Activated CD8-positive, alpha-beta T cell treated with anti-CD3 and anti-CD28 coated beads for 36 hours (primary cell): Measurements from ENCODE around the gene CCDC192. TPM values are rescaled to one million over a fixed set of nuclear protein-coding genes. Genes with fewer than 3 reads are reported as not detected.
"Not testable (repeated sequence)": the region's sequence is repeated elsewhere in the genome, so short reads cannot be mapped to it uniquely, and the experiment has no call there.

Source experiments
- ATAC-seq: fragments of 200-7000 bp; cut with Tn5 transposase; one replicate; pipeline ENCODE4 v1.10.0; 2021; ENCODE audit warnings: mild to moderate bottlenecking, moderate library complexity
- CTCF ChIA-PET: fragments of 350-600 bp; sonication (Branson Sonifier 250); formaldehyde crosslinking; loops from one replicate; lab custom pipeline; 2021; ENCODE audit warnings: antibody characterized with exemption; lab: Charles Lee
- POLR2A ChIA-PET: fragments of 350-600 bp; sonication (Branson Sonifier 250); formaldehyde crosslinking; loops from one replicate; lab custom pipeline; 2021; ENCODE audit warnings: antibody characterized with exemption; lab: Charles Lee
- DNase-seq: peaks from one replicate; pipeline ENCODE4 v3.0.0-alpha.2; 2020
- H3K27ac Mint-ChIP-seq: one replicate; pipeline ENCODE4 v1.8.0; 2021; ENCODE audit warnings: mild to moderate bottlenecking, mixed read lengths
- H3K27me3 Mint-ChIP-seq: one replicate; pipeline ENCODE4 v1.8.0; 2021; ENCODE audit warnings: mixed read lengths
- H3K36me3 Mint-ChIP-seq: one replicate; pipeline ENCODE4 v1.8.0; 2021; ENCODE audit warnings: low read depth, mixed read lengths
- H3K4me1 Mint-ChIP-seq: one replicate; pipeline ENCODE4 v1.8.0; 2021; ENCODE audit warnings: low read depth, mixed read lengths
- H3K4me3 Mint-ChIP-seq: one replicate; pipeline ENCODE4 v1.8.0; 2021; ENCODE audit warnings: mild to moderate bottlenecking, moderate library complexity, mixed read lengths
- H3K9me3 Mint-ChIP-seq: one replicate; pipeline ENCODE4 v1.8.0; 2021; ENCODE audit warnings: mixed read lengths
- intact Hi-C: fragments of 100-400 bp; cut with micrococcal nuclease; formaldehyde crosslinking; loops from one replicate; pipeline ENCODE4 v1.10.0; 2022
- total RNA-seq, 2 experiments: library from RNA; stranded (reverse); gene quantifications; one replicate each; pipeline ENCODE4 v1.2.3, GENCODE V29; 2021
- TF ChIP-seq, protein P1 (sequence below): fragments of 200-600 bp; IDR thresholded peaks from one replicate; pipeline ENCODE4 v1.8.0; 2022; ENCODE audit warnings: antibody characterized with exemption, mild to moderate bottlenecking

CCDC192 gene
- total RNA-seq, 2 experiments from 2014 or later, result not detected

DNA sequence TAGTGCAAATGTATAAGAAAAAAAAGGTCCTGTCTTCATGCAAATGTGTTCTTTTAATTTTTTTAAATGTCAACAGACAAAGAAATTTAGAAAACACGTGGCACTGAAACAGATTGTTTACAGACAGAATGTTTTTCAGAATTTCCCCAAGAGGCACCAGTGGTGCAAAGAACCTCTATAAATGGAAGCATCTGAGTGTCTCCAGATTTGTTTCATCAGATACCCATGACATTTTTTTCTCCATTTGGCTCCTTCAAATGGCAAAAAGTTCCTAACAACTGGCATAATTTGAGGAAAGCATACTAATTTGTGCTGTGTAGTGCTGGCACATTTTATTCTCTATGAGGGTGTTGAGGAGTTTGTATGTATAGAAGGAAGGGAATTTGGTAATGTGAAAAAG, 15.0 kb downstream of the CCDC192 start:
- POLR2A ChIA-PET, result no interaction called here
- DNase-seq (no peak), ATAC-seq (no peak)
- Mint-ChIP-seq H3K4me1 (no peaks in the 10 kb centered on the region), H3K27me3 (peaks cover 4% of the 10 kb centered on the region), H3K27ac (no peak overlapping the region), H3K4me3 (no peak overlapping the region), H3K9me3 (peaks cover 4% of the 10 kb centered on the region), H3K36me3 (no peaks in the 10 kb centered on the region)
- CTCF ChIA-PET, result no interaction called here
- TF ChIP-seq, protein P1, sequence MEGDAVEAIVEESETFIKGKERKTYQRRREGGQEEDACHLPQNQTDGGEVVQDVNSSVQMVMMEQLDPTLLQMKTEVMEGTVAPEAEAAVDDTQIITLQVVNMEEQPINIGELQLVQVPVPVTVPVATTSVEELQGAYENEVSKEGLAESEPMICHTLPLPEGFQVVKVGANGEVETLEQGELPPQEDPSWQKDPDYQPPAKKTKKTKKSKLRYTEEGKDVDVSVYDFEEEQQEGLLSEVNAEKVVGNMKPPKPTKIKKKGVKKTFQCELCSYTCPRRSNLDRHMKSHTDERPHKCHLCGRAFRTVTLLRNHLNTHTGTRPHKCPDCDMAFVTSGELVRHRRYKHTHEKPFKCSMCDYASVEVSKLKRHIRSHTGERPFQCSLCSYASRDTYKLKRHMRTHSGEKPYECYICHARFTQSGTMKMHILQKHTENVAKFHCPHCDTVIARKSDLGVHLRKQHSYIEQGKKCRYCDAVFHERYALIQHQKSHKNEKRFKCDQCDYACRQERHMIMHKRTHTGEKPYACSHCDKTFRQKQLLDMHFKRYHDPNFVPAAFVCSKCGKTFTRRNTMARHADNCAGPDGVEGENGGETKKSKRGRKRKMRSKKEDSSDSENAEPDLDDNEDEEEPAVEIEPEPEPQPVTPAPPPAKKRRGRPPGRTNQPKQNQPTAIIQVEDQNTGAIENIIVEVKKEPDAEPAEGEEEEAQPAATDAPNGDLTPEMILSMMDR, result no peak
- intact Hi-C loops, result no loop called here

DNA sequence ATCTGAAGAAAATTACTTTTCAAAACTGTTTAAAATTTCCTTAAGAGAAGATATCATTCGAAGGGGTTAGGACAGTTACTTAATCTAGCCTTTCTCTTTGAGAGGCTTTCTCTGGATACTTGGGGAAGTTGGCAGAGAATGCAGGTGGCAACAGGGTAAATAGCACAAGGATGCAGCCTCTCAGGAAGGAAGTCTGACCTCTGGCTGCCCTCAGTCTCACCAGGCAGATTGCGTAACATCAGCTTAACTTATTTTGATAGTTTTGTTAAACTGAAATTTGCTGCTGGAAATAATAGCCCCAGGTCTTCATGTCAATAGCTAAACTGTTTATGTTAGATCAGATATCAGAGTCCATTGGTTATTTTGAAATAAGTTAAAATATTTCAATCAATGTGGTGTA, 20.4 kb downstream of the CCDC192 start:
- no peak overlapping the region for H3K27ac Mint-ChIP-seq
- CTCF ChIA-PET, result no interaction called here

DNA sequence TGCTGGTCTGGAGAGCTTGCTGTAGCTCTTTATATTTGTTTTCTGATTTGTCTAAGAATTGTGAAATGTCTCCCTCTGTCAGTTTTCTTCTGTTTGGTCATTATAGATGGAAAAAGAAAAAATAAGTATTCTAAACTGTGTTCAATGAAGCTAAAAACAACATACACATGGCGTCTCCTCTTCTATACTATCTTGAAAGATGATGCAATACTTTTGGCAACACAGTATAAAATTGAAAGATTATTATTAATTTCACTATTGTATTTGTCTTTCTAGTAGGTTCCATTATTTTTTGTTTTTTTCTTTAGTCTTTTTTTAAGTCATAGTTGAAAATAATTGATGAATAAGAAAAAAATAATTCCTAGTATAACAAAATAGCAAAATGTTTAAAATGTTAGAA, 22.5 kb downstream of the CCDC192 start:
- TF ChIP-seq, protein P1, result no peak
- peaks cover 2% of the 10 kb centered on the region for H3K9me3 Mint-ChIP-seq
- H3K4me1 Mint-ChIP-seq, result no peaks in the 10 kb centered on the region
- CTCF ChIA-PET, result no interaction called here
- intact Hi-C loops, result no loop called here
- H3K36me3 Mint-ChIP-seq, result no peaks in the 10 kb centered on the region
- no peak overlapping the region for H3K27ac Mint-ChIP-seq
- POLR2A ChIA-PET, result no interaction called here
- DNase-seq, result no peak
- no peaks in the 10 kb centered on the region for H3K27me3 Mint-ChIP-seq
- no peak overlapping the region for H3K4me3 Mint-ChIP-seq
- no peak for ATAC-seq

More for the DNA sequence above, 20.4 kb downstream of the CCDC192 start:
- no peak for DNase-seq
- POLR2A ChIA-PET, result no interaction called here
- TF ChIP-seq, protein P1, result no peak
- intact Hi-C loops, result no loop called here
- no peak for ATAC-seq
- Mint-ChIP-seq H3K36me3 (no peaks in the 10 kb centered on the region), H3K4me1 (no peaks in the 10 kb centered on the region), H3K27me3 (peaks cover 2% of the 10 kb centered on the region), H3K4me3 (no peak overlapping the region), H3K9me3 (peaks cover 4% of the 10 kb centered on the region)

DNA sequence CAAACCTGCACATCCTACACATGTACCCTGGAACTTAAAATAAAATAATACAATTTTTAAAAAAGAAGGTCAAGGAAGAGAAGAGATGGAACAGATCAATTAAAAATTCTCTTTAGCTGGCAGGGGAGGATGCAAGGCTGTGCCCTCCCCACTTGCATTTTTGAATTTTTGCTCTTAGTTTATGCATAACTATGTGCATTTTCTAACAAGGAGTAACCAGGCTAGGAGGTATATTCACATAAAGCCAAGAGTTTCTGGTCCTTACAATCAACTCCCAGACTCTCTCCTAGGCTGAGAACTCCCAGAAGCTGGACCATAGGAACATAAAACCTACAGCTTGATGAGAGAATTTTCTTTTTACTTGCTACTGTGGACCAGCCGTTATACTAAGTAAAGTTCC, 29.8 kb downstream of the CCDC192 start:
- DNase-seq (no peak), ATAC-seq (no peak)
- TF ChIP-seq, protein P1, result no peak
- no peaks in the 10 kb centered on the region for H3K36me3 Mint-ChIP-seq
- CTCF ChIA-PET, result no interaction called here
- peaks cover 1% of the 10 kb centered on the region for H3K9me3 Mint-ChIP-seq
- H3K4me3 Mint-ChIP-seq, result no peak overlapping the region
- no peaks in the 10 kb centered on the region for H3K4me1 Mint-ChIP-seq
- intact Hi-C loops, result no loop called here
- POLR2A ChIA-PET, result no interaction called here
- H3K27me3 Mint-ChIP-seq, result no peaks in the 10 kb centered on the region
- no peak overlapping the region for H3K27ac Mint-ChIP-seq

DNA sequence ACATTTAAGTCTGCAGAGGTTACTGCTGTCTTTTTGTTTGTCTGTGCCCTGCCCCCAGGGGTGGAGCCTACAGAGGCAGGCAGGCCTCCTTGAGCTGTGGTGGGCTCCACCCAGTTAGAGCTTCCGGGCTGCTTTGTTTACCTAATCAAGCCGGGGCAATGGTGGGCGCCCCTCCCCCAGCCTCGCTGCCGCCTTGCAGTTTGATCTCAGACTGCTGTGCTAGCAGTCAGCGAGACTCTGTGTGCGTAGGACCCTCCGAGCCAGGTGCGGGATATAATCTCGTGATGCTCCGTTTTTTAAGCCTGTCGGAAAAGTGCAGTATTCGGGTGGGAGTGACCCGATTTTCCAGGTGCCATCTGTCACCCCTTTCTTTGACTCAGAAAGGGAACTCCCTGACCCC, 36.2 kb downstream of the CCDC192 start:
- CTCF ChIA-PET, H3K27ac Mint-ChIP-seq, H3K4me1 Mint-ChIP-seq, POLR2A ChIA-PET, ATAC-seq, H3K27me3 Mint-ChIP-seq, DNase-seq, intact Hi-C loops, H3K36me3 Mint-ChIP-seq, H3K4me3 Mint-ChIP-seq, H3K9me3 Mint-ChIP-seq: not testable (repeated sequence)
